NB4 (cell line): ENCODE measurements around the gene TMEM184C.

Source experiments
- MYC ChIP-seq: IDR thresholded peaks from 2 replicates; pipeline ENCODE4 v1.6.1; 2011; ENCODE audit warnings: low read depth, low read length
- POLR2A ChIP-seq: IDR thresholded peaks from 2 replicates; pipeline ENCODE4 v1.6.1; 2011; ENCODE audit warnings: mild to moderate bottlenecking; ENCODE audit not compliant: insufficient read length; ENCODE audit errors: extremely low read depth
- TF ChIP-seq, protein P1 (sequence below): IDR thresholded peaks from one replicate; pipeline ENCODE4 v1.5.1; 2012; ENCODE audit warnings: low read depth, low read length

- TF ChIP-seq, protein P1, sequence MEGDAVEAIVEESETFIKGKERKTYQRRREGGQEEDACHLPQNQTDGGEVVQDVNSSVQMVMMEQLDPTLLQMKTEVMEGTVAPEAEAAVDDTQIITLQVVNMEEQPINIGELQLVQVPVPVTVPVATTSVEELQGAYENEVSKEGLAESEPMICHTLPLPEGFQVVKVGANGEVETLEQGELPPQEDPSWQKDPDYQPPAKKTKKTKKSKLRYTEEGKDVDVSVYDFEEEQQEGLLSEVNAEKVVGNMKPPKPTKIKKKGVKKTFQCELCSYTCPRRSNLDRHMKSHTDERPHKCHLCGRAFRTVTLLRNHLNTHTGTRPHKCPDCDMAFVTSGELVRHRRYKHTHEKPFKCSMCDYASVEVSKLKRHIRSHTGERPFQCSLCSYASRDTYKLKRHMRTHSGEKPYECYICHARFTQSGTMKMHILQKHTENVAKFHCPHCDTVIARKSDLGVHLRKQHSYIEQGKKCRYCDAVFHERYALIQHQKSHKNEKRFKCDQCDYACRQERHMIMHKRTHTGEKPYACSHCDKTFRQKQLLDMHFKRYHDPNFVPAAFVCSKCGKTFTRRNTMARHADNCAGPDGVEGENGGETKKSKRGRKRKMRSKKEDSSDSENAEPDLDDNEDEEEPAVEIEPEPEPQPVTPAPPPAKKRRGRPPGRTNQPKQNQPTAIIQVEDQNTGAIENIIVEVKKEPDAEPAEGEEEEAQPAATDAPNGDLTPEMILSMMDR, result no peak
- TF ChIP-seq MYC, result no peak
- no peak for TF ChIP-seq POLR2A
These were observed 56.9 kb downstream of the TMEM184C start for GRCh38 chr4:147674073-147674472.
